H1 (cell line): ENCODE measurements around the gene KDSR.

ENCODE experiments used
- ASH2L ChIP-seq: fragments of 200-600, 300-600 bp; sonication (generic); IDR thresholded peaks from one replicate; pipeline ENCODE4 v1.7.1; 2017; ENCODE audit warnings: low read length
- BCL11A ChIP-seq, 2 experiments: IDR thresholded peaks; one replicate each; pipeline ENCODE4 v1.6.1; 2011; ENCODE audit warnings: low read depth in 2 of 2, low read length in 2 of 2, mild to moderate bottlenecking in 2 of 2
- EP300 ChIP-seq, 2 experiments: IDR thresholded peaks; 1 replicate in 1 of 2; 2 replicates in 1 of 2; pipeline ENCODE4 v1.6.1; 2011 to 2012; ENCODE audit warnings: low read depth in 2 of 2, low read length in 2 of 2, mild to moderate bottlenecking in 2 of 2, borderline replicate concordance in 1 of 2, inconsistent platforms in 1 of 2, moderate library complexity in 1 of 2
- EZH2 ChIP-seq: fragments of 200-600 bp; sonication (generic); IDR thresholded peaks from 2 replicates; pipeline ENCODE4 v1.7.1; 2012; ENCODE audit warnings: low read depth, mild to moderate bottlenecking, moderate library complexity, low read length, inconsistent platforms; ENCODE audit not compliant: severe bottlenecking
- JUN ChIP-seq: IDR thresholded peaks from 2 replicates; pipeline ENCODE4 v1.6.1; 2011; ENCODE audit warnings: low read depth, mild to moderate bottlenecking, improper control_type of control experiment, low read length
- POLR2A ChIP-seq, 2 experiments: IDR thresholded peaks; 1 replicate in 1 of 2; 2 replicates in 1 of 2; pipeline ENCODE4 v1.6.1; 2011; ENCODE audit warnings: low read depth in 2 of 2, low read length in 2 of 2, mild to moderate bottlenecking in 2 of 2; ENCODE audit errors: control extremely low read depth in 1 of 2
- POLR2AphosphoS5 ChIP-seq: IDR thresholded peaks from 2 replicates; pipeline ENCODE4 v1.6.1; 2011; ENCODE audit warnings: low read depth, low read length
- RXRA ChIP-seq: IDR thresholded peaks from 2 replicates; pipeline ENCODE4 v1.6.1; 2011; ENCODE audit warnings: low read depth, mild to moderate bottlenecking, low read length, moderate library complexity; ENCODE audit not compliant: insufficient read depth
- SRF ChIP-seq: IDR thresholded peaks from 2 replicates; pipeline ENCODE4 v1.6.1; 2011; ENCODE audit warnings: mild to moderate bottlenecking, low read depth, low read length, moderate library complexity
- SUZ12 ChIP-seq: fragments of 200-600 bp; sonication (generic); IDR thresholded peaks from 2 replicates; pipeline ENCODE4 v1.6.1; 2012; ENCODE audit warnings: mild to moderate bottlenecking, inconsistent platforms, low read length, moderate library complexity, mixed read lengths
- ZNF274 ChIP-seq: IDR thresholded peaks from 2 replicates; pipeline ENCODE4 v1.7.0; 2012; ENCODE audit warnings: low read length, borderline replicate concordance; ENCODE audit errors: extremely low read depth
- TF ChIP-seq, protein P1 (sequence below), 3 experiments: IDR thresholded peaks; 1 replicate in 2 of 3; 2 replicates in 1 of 3; pipeline versions ENCODE4 v1.5.1 to v1.6.1; 2011; ENCODE audit warnings: low read length in 3 of 3, mild to moderate bottlenecking in 3 of 3, inconsistent platforms in 2 of 3, low read depth in 1 of 3, moderate library complexity in 1 of 3; ENCODE audit not compliant: insufficient read depth in 1 of 3; ENCODE audit errors: control extremely low read depth in 1 of 3
- TF ChIP-seq, protein P2 (sequence below): fragments of 300-600 bp; sonication (generic); IDR thresholded peaks from 2 replicates; pipeline ENCODE4 v1.7.1; 2012; ENCODE audit warnings: low read length, moderate library complexity, mild to moderate bottlenecking, inconsistent platforms; ENCODE audit not compliant: insufficient replicate concordance

- TF ChIP-seq POLR2A (IDR thresholded peaks at IDR 0.05; ENCODE audit: control extremely low read depth in 1 of 2, low read depth in 2 of 2, low read length in 2 of 2): no peak
- no peak for TF ChIP-seq ZNF274
- no peak for TF ChIP-seq EZH2
- TF ChIP-seq, protein P1, sequence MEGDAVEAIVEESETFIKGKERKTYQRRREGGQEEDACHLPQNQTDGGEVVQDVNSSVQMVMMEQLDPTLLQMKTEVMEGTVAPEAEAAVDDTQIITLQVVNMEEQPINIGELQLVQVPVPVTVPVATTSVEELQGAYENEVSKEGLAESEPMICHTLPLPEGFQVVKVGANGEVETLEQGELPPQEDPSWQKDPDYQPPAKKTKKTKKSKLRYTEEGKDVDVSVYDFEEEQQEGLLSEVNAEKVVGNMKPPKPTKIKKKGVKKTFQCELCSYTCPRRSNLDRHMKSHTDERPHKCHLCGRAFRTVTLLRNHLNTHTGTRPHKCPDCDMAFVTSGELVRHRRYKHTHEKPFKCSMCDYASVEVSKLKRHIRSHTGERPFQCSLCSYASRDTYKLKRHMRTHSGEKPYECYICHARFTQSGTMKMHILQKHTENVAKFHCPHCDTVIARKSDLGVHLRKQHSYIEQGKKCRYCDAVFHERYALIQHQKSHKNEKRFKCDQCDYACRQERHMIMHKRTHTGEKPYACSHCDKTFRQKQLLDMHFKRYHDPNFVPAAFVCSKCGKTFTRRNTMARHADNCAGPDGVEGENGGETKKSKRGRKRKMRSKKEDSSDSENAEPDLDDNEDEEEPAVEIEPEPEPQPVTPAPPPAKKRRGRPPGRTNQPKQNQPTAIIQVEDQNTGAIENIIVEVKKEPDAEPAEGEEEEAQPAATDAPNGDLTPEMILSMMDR (IDR thresholded peaks at IDR 0.05; ENCODE audit: control extremely low read depth in 1 of 3, insufficient read depth in 1 of 3, low read depth in 1 of 3, low read length in 3 of 3): no peak
- TF ChIP-seq SRF: no peak
- no peak for TF ChIP-seq JUN
- TF ChIP-seq ASH2L: peak; percentile 37
- TF ChIP-seq POLR2AphosphoS5: no peak
- TF ChIP-seq EP300 (IDR thresholded peaks at IDR 0.05; ENCODE audit: borderline replicate concordance in 1 of 2, low read depth in 2 of 2, low read length in 2 of 2): no peak
- TF ChIP-seq BCL11A (IDR thresholded peaks at IDR 0.05; ENCODE audit: low read depth in 2 of 2, low read length in 2 of 2): no peak
- TF ChIP-seq RXRA: no peak
- TF ChIP-seq SUZ12: no peak
- TF ChIP-seq, protein P2, sequence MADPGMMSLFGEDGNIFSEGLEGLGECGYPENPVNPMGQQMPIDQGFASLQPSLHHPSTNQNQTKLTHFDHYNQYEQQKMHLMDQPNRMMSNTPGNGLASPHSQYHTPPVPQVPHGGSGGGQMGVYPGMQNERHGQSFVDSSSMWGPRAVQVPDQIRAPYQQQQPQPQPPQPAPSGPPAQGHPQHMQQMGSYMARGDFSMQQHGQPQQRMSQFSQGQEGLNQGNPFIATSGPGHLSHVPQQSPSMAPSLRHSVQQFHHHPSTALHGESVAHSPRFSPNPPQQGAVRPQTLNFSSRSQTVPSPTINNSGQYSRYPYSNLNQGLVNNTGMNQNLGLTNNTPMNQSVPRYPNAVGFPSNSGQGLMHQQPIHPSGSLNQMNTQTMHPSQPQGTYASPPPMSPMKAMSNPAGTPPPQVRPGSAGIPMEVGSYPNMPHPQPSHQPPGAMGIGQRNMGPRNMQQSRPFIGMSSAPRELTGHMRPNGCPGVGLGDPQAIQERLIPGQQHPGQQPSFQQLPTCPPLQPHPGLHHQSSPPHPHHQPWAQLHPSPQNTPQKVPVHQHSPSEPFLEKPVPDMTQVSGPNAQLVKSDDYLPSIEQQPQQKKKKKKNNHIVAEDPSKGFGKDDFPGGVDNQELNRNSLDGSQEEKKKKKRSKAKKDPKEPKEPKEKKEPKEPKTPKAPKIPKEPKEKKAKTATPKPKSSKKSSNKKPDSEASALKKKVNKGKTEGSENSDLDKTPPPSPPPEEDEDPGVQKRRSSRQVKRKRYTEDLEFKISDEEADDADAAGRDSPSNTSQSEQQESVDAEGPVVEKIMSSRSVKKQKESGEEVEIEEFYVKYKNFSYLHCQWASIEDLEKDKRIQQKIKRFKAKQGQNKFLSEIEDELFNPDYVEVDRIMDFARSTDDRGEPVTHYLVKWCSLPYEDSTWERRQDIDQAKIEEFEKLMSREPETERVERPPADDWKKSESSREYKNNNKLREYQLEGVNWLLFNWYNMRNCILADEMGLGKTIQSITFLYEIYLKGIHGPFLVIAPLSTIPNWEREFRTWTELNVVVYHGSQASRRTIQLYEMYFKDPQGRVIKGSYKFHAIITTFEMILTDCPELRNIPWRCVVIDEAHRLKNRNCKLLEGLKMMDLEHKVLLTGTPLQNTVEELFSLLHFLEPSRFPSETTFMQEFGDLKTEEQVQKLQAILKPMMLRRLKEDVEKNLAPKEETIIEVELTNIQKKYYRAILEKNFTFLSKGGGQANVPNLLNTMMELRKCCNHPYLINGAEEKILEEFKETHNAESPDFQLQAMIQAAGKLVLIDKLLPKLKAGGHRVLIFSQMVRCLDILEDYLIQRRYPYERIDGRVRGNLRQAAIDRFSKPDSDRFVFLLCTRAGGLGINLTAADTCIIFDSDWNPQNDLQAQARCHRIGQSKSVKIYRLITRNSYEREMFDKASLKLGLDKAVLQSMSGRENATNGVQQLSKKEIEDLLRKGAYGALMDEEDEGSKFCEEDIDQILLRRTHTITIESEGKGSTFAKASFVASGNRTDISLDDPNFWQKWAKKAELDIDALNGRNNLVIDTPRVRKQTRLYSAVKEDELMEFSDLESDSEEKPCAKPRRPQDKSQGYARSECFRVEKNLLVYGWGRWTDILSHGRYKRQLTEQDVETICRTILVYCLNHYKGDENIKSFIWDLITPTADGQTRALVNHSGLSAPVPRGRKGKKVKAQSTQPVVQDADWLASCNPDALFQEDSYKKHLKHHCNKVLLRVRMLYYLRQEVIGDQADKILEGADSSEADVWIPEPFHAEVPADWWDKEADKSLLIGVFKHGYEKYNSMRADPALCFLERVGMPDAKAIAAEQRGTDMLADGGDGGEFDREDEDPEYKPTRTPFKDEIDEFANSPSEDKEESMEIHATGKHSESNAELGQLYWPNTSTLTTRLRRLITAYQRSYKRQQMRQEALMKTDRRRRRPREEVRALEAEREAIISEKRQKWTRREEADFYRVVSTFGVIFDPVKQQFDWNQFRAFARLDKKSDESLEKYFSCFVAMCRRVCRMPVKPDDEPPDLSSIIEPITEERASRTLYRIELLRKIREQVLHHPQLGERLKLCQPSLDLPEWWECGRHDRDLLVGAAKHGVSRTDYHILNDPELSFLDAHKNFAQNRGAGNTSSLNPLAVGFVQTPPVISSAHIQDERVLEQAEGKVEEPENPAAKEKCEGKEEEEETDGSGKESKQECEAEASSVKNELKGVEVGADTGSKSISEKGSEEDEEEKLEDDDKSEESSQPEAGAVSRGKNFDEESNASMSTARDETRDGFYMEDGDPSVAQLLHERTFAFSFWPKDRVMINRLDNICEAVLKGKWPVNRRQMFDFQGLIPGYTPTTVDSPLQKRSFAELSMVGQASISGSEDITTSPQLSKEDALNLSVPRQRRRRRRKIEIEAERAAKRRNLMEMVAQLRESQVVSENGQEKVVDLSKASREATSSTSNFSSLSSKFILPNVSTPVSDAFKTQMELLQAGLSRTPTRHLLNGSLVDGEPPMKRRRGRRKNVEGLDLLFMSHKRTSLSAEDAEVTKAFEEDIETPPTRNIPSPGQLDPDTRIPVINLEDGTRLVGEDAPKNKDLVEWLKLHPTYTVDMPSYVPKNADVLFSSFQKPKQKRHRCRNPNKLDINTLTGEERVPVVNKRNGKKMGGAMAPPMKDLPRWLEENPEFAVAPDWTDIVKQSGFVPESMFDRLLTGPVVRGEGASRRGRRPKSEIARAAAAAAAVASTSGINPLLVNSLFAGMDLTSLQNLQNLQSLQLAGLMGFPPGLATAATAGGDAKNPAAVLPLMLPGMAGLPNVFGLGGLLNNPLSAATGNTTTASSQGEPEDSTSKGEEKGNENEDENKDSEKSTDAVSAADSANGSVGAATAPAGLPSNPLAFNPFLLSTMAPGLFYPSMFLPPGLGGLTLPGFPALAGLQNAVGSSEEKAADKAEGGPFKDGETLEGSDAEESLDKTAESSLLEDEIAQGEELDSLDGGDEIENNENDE: no peak
These were observed 47.5 kb downstream of the KDSR start, which contains the start of gene BCL2 for GRCh38 chr18:63319383-63320122.
